Esophagus squamous epithelium (tissue), 4 donors: ENCODE measurements around the gene RHOD.

ENCODE experiments used
- CTCF ChIP-seq, 6 experiments: fragments of 450-650 bp in 4 of 6; fragments of 200-600 bp in 2 of 6; sonication (generic) in 2 of 6; IDR thresholded peaks; one replicate each; pipeline ENCODE4 v1.5.1; 2016 to 2019; ENCODE audit warnings: antibody characterized with exemption in 6 of 6, mild to moderate bottlenecking in 4 of 6, moderate library complexity in 4 of 6
- POLR2A ChIP-seq, 4 donors: fragments of 450-650 bp; IDR thresholded peaks; one replicate each; pipeline ENCODE4 v1.6.1; 2017; ENCODE audit warnings: antibody characterized with exemption in 4 of 4, mild to moderate bottlenecking in 4 of 4, moderate library complexity in 3 of 4

- TF ChIP-seq CTCF (IDR thresholded peaks at IDR 0.05) (no peak), POLR2A (IDR thresholded peaks at IDR 0.05) (no peak)
Observed at GRCh38 chr11:67098799-67099429, 42.3 kb downstream of the RHOD start.
